Mesodermal cell (in vitro differentiated cells): ENCODE results near the gene ARL4A. TPM values are rescaled to one million over a fixed set of nuclear protein-coding genes. Genes with fewer than 3 reads are reported as not detected.
"Not testable (repeated sequence)": the region's sequence is repeated elsewhere in the genome, so short reads cannot be mapped to it uniquely, and the experiment has no call there.

ENCODE experiments used
- H3K27ac ChIP-seq: 2 replicates; pipeline ENCODE4 v1.7.0; 2013; ENCODE audit warnings: mild to moderate bottlenecking, low read depth, low read length, moderate library complexity; ENCODE audit not compliant: severe bottlenecking
- H3K36me3 ChIP-seq: 2 replicates; pipeline ENCODE4 v1.7.1; 2013; ENCODE audit warnings: mild to moderate bottlenecking, low read length, moderate library complexity; ENCODE audit not compliant: control insufficient read depth, insufficient read depth
- H3K4me1 ChIP-seq: one replicate; pipeline ENCODE4 v1.7.1; 2013; ENCODE audit warnings: mild to moderate bottlenecking, low read length; ENCODE audit not compliant: insufficient read depth, control insufficient read depth, poor library complexity, severe bottlenecking
- H3K4me3 ChIP-seq: 2 replicates; pipeline ENCODE4 v1.7.0; 2013; ENCODE audit warnings: low read length, control low read depth, mild to moderate bottlenecking; ENCODE audit not compliant: insufficient read depth, poor library complexity, severe bottlenecking; ENCODE audit errors: extremely low read depth
- H3K9me3 ChIP-seq: 2 replicates; pipeline ENCODE4 v1.7.1; 2013; ENCODE audit warnings: mild to moderate bottlenecking, low read length, moderate library complexity; ENCODE audit not compliant: control insufficient read depth
- WGBS, 2 experiments: methylation state at CpG; one replicate each; pipeline ENCODE4 v1.1.5; 2013; ENCODE audit warnings: missing lambda C conversion rate in 2 of 2; ENCODE audit not compliant: insufficient coverage in 2 of 2; 5-methylcytosine and 5-hydroxymethylcytosine counted together
- polyA plus RNA-seq, 2 experiments: library from polyadenylated mRNA; stranded (reverse); fragments of 50-300 nt; gene quantifications; one replicate each; pipeline ENCODE4 v1.2.3, GENCODE V29; 2013

Gene ARL4A, protein sequence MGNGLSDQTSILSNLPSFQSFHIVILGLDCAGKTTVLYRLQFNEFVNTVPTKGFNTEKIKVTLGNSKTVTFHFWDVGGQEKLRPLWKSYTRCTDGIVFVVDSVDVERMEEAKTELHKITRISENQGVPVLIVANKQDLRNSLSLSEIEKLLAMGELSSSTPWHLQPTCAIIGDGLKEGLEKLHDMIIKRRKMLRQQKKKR
- 33.3 TPM for polyA plus RNA-seq (2013, experiment 1 of 2)
- 36.0 TPM for polyA plus RNA-seq (2013, experiment 2 of 2)

GRCh38 chr7:12686891-12687717 is at the start of gene ARL4A:
TSS of gene ARL4A (plus strand) at chr7:12687633. CDS start at chr7:12688255, 622 bp downstream.
- peak within 1 kb of the TSS; percentile 69 for H3K4me3 ChIP-seq
- no peaks in the 10 kb centered on the region for H3K4me1 ChIP-seq
- peak within 1 kb of the TSS; percentile 76 for H3K27ac ChIP-seq
- H3K36me3 ChIP-seq: no peaks in the 10 kb centered on the region
- WGBS, 2 experiments: 0% methylated on average over 62 to 70 of the region's 73 CpGs
- no peaks in the 10 kb centered on the region for H3K9me3 ChIP-seq

DNA sequence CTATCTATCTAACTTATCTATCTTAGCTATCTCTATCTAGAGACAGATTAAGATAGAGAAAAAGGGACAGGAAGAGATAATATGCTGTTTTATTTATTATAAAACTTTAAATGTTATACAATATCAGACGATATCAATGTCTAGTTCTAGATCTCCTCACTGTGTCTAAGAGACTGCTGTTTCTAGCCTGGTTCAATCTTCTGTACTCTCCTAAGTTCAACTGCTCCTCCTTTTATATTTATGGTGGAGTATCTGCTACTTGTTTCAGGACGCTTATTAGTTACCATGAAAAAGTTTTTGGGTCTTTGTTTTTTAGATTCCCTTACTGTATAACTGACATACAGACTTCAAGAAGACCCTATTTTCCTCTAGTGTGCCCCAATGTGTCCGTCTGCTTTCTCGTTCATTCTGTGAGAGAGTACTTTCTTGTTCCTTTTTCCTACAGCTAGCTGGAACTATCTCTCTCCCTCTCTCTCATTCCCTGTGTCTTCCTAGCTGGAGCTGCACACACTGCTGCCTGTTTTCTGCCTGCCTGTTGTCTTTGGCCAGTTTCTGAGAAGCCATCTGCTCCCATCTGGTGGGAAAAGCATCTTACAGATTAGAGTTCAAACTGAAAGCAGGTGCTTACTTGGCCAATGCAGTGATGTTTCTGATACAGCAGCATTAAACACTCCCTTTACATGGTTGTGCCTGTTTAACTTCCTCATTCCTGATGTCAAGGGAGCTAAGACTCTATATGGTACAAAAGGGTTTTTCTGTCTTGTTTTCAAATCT is 49.4 kb upstream of the ARL4A start:
- Histone ChIP-seq H3K36me3 (no peaks in the 10 kb centered on the region), H3K9me3 (no peaks in the 10 kb centered on the region), H3K27ac (no peak overlapping the region), H3K4me3 (no peak overlapping the region), H3K4me1 (peaks cover 7% of the 10 kb centered on the region)
- WGBS, 2 experiments: 89% methylated on average over 2 of the region's 4 CpGs; no CpG with 5 or more reads in 1 of the 2 experiments

- Histone ChIP-seq H3K4me3 (no peak overlapping the region), H3K9me3 (no peaks in the 10 kb centered on the region), H3K4me1 (peaks cover 14% of the 10 kb centered on the region), H3K36me3 (no peaks in the 10 kb centered on the region), H3K27ac (no peak overlapping the region)
- no CpG with 5 or more reads among the region's 6 CpGs for WGBS, 2 experiments
These were observed 48.5 kb upstream of the ARL4A start for GRCh38 chr7:12638851-12639456.

DNA sequence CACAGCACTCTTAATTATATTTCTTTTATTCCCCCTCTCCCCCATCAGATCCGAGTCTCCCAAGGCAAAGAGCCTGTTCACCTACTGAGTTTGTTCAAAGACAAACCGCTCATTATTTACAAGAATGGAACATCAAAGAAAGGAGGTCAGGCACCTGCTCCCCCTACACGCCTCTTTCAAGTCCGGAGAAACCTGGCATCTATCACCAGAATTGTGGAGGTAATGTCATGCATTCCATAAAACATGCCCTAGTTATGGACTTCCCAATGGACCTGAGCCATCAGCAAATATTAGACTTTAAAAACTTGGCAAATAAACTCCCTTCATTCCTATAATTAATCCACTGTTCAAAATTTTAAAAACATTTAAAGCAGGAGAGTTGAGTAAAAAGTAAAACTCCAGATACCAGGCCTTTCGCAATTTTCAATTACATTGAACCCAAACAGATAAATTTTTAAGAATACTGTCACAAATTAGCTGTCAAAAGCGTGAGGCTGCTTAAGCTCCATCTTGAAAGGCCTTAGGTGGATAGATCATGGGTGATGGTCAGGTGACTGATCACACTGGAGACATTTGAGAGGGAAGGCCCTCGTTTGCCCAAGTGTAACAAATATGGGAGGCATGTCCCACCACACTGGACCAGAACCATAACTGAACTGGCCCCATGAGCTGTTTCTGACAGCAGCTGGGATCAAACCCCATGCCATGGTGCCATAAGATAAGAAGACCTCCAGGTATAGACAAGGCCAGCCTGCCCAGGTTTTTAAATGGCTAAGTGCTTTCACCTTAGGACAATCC is 46.9 kb upstream of the ARL4A start:
- 83 to 93% methylated on average over 3 to 6 of the region's 7 CpGs for WGBS, 2 experiments
- Histone ChIP-seq H3K4me3 (no peak overlapping the region), H3K27ac (no peak overlapping the region), H3K4me1 (peaks cover 14% of the 10 kb centered on the region), H3K36me3 (no peaks in the 10 kb centered on the region), H3K9me3 (no peaks in the 10 kb centered on the region)

GRCh38 chr7:12641196-12641595 is 46.2 kb upstream of the ARL4A start:
- Histone ChIP-seq H3K4me3 (no peak overlapping the region), H3K36me3 (no peaks in the 10 kb centered on the region), H3K27ac (no peak overlapping the region), H3K9me3 (no peaks in the 10 kb centered on the region), H3K4me1 (peaks cover 14% of the 10 kb centered on the region)
- WGBS, 2 experiments: 93 to 100% methylated on average over 3 of the region's 3 CpGs

GRCh38 chr7:12642508-12642907 is 44.9 kb upstream of the ARL4A start:
- Histone ChIP-seq H3K4me1 (peaks cover 14% of the 10 kb centered on the region), H3K36me3 (no peaks in the 10 kb centered on the region), H3K27ac (no peak overlapping the region), H3K4me3 (no peak overlapping the region), H3K9me3 (no peaks in the 10 kb centered on the region)
- 93 to 94% methylated on average over 3 to 5 of the region's 5 CpGs for WGBS, 2 experiments

DNA sequence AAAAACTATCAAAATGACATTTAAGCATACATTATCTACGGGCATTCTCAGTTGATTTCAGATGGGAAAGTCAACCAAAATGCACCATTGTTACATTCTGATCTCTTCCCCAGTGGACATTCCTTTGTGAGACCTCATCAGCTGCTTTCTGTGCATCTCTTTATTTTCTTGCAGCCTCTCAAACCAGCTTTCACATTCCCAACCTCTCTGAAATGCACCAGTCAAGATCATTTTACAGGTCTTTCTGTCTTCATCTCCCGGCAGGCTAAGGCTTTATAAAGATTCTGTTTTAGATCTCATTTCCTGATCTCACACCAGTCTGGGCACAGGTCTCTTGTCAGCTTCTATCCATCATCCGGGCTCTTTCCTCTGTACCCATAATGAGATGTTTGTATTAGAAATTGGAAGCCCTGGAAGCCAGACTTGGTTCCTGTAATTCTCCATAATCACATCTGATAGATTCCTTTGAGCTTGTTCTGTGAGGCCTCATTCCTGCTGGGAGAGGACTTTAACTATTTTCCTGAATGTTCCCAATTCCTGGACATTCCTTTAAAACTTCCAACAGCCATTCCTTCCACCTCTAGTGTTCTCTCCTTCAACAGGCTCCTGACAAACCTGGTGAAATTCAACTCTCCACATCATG is 44.3 kb upstream of the ARL4A start:
- Histone ChIP-seq H3K9me3 (no peaks in the 10 kb centered on the region), H3K4me3 (no peak overlapping the region), H3K4me1 (peaks cover 18% of the 10 kb centered on the region), H3K27ac (no peak overlapping the region), H3K36me3 (no peaks in the 10 kb centered on the region)
- WGBS, 2 experiments: 85 to 100% methylated on average over 2 of the region's 3 CpGs

DNA sequence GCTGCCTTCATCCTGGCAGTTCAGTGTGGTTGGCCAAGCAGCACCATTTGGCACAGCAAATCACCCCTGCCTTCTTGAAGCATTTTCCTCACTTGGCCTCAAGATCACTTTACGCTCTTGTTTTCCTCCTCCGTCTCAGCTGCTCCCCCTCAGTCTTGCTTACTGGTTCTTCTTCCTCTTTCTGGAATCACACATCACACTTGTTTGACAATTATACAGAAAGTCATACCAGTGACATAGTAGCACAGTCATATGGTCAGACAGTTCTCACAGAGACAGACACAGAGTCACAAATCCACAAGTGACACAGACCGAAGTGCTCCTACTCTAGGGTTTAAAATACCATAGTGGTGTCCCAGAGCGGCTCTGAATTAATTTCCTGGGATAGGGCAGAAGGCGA is 43.8 kb upstream of the ARL4A start:
- 90 to 95% methylated on average over 2 to 5 of the region's 5 CpGs for WGBS, 2 experiments
- H3K27ac ChIP-seq: no peak overlapping the region
- H3K4me3 ChIP-seq: no peak overlapping the region

DNA sequence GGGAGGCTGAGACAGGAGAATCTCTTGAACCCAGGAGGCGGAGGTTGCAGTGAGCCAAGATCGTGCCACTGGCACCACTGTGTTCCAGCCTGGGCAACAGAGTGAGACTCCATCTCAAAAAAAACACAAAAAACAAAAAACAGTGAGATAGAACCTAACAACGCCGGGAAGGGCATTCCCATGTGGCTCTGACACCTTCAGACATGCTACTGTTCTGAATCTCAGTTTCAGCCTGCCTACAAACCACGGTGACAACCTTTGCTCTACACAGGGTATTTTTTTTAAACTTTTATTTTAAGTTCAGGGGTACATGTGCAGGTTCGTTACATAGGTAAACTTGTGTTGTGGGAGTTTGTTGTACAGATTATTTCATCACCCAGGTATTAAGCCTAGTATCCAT is 42.2 kb upstream of the ARL4A start:
- 30 to 72% methylated on average over 2 to 4 of the region's 6 CpGs for WGBS, 2 experiments
- not testable (repeated sequence) for H3K36me3 ChIP-seq, H3K4me3 ChIP-seq, H3K9me3 ChIP-seq, H3K27ac ChIP-seq
- H3K4me1 ChIP-seq: peaks cover 18% of the 10 kb centered on the region

More for the DNA sequence above, 43.8 kb upstream of the ARL4A start:
- Histone ChIP-seq H3K36me3 (no peaks in the 10 kb centered on the region), H3K9me3 (no peaks in the 10 kb centered on the region), H3K4me1 (peaks cover 18% of the 10 kb centered on the region)
